HG03066 (cell line): ENCODE results near the gene REG1A.

Experiments used
- ATAC-seq: cut with Tn5 transposase; IDR thresholded peaks from one replicate; pipeline ENCODE4 v1.9.1; 2021; ENCODE audit warnings: low read depth; ENCODE audit not compliant: unreplicated experiment

REG1A gene

GRCh38 chr2:79124907-79125720 is 4.8 kb downstream of the REG1A start:
- no peak for ATAC-seq

GRCh38 chr2:79125721-79125985 is 5.4 kb downstream of the REG1A start:
- ATAC-seq: no peak

- no peak for ATAC-seq
Measured at GRCh38 chr2:79128406-79128805, 8.1 kb downstream of the REG1A start.

- ATAC-seq: no peak
Measured at GRCh38 chr2:79129260-79129659, 9.0 kb downstream of the REG1A start.

- ATAC-seq: no peak
Measured at GRCh38 chr2:79129804-79130203, 9.5 kb downstream of the REG1A start.

GRCh38 chr2:79131687-79132086 is 11.4 kb downstream of the REG1A start:
- ATAC-seq: no peak

- ATAC-seq: no peak
Measured at GRCh38 chr2:79138385-79138784, 18.1 kb downstream of the REG1A start.

GRCh38 chr2:79139423-79139822 is 19.1 kb downstream of the REG1A start:
- no peak for ATAC-seq

GRCh38 chr2:79155826-79156476 is 35.7 kb downstream of the REG1A start:
- ATAC-seq: no peak

- ATAC-seq: no peak
Measured at GRCh38 chr2:79159030-79159429, 38.7 kb downstream of the REG1A start.

GRCh38 chr2:79159653-79160052 is 39.4 kb downstream of the REG1A start, which contains the start of gene REG3A:
REG3A (minus strand) TSS chr2:79159753; CDS start chr2:79159405, 348 bp downstream.
- no peak for ATAC-seq

- no peak for ATAC-seq
Measured at GRCh38 chr2:79162132-79162531, 41.8 kb downstream of the REG1A start.

GRCh38 chr2:79162801-79163200 is 42.5 kb downstream of the REG1A start:
- ATAC-seq: no peak

- ATAC-seq: no peak
Measured at GRCh38 chr2:79171348-79171958, 51.2 kb downstream of the REG1A start.
